HEK293 (cell line): Measurements from ENCODE around the gene AAK1.

Experiments
- ELK4 ChIP-seq: IDR thresholded peaks from 2 replicates; pipeline ENCODE4 v1.6.1; 2011; ENCODE audit warnings: mild to moderate bottlenecking, low read depth, low read length, borderline replicate concordance
- FEZF1 ChIP-seq: fragments of 450-650 bp; formaldehyde crosslinking; IDR thresholded peaks from 2 replicates; pipeline ENCODE4 v1.5.1; 2016; ENCODE audit warnings: missing biosample characterization, missing genetic modification characterization
- GFI1B ChIP-seq: fragments of 450-650 bp; formaldehyde crosslinking; IDR thresholded peaks from 2 replicates; pipeline ENCODE4 v1.5.1; 2016; ENCODE audit warnings: missing biosample characterization, missing genetic modification characterization
- GLI4 ChIP-seq: fragments of 450-650 bp; formaldehyde crosslinking; IDR thresholded peaks from 2 replicates; pipeline ENCODE4 v1.5.1; 2016; ENCODE audit warnings: missing biosample characterization, missing genetic modification characterization
- KLF16 ChIP-seq: fragments of 450-650 bp; formaldehyde crosslinking; IDR thresholded peaks from 2 replicates; pipeline ENCODE4 v1.5.1; 2017; ENCODE audit warnings: missing biosample characterization, missing genetic modification characterization
- PATZ1 ChIP-seq: fragments of 450-650 bp; formaldehyde crosslinking; IDR thresholded peaks from 2 replicates; pipeline ENCODE4 v1.5.1; 2016; ENCODE audit warnings: missing biosample characterization, missing genetic modification characterization
- SALL2 ChIP-seq: fragments of 450-650 bp; formaldehyde crosslinking; IDR thresholded peaks from 2 replicates; pipeline ENCODE4 v1.5.0; 2017; ENCODE audit warnings: missing biosample characterization, mild to moderate bottlenecking, missing genetic modification characterization, borderline replicate concordance
- SETDB1 ChIP-seq: IDR thresholded peaks from one replicate; pipeline ENCODE4 v1.6.1; 2017; ENCODE audit warnings: mild to moderate bottlenecking, low read length, moderate library complexity, mixed read lengths; ENCODE audit not compliant: insufficient read length
- WT1 ChIP-seq: fragments of 450-650 bp; formaldehyde crosslinking; IDR thresholded peaks from 2 replicates; pipeline ENCODE4 v1.5.1; 2016; ENCODE audit warnings: missing biosample characterization, missing genetic modification characterization
- ZNF132 ChIP-seq: fragments of 450-650 bp; formaldehyde crosslinking; IDR thresholded peaks from 2 replicates; pipeline ENCODE4 v1.5.1; 2017; ENCODE audit warnings: missing biosample characterization, missing genetic modification characterization, borderline replicate concordance
- ZNF16 ChIP-seq: fragments of 450-650 bp; formaldehyde crosslinking; IDR thresholded peaks from 2 replicates; pipeline ENCODE4 v1.5.1; 2016; ENCODE audit warnings: low read depth, missing biosample characterization, missing genetic modification characterization
- ZNF174 ChIP-seq: fragments of 450-650 bp; formaldehyde crosslinking; IDR thresholded peaks from 2 replicates; pipeline ENCODE4 v1.5.0; 2017; ENCODE audit warnings: missing biosample characterization, mild to moderate bottlenecking, missing genetic modification characterization
- ZNF202 ChIP-seq: fragments of 450-650 bp; formaldehyde crosslinking; IDR thresholded peaks from 2 replicates; pipeline ENCODE4 v1.5.1; 2016; ENCODE audit warnings: missing biosample characterization, missing genetic modification characterization, borderline replicate concordance
- ZNF335 ChIP-seq: fragments of 450-650 bp; formaldehyde crosslinking; conservative IDR thresholded peaks from 2 replicates; pipeline ENCODE4 v1.5.1; 2016; ENCODE audit warnings: missing biosample characterization, missing genetic modification characterization
- ZNF362 ChIP-seq: fragments of 450-650 bp; formaldehyde crosslinking; IDR thresholded peaks from 2 replicates; pipeline ENCODE4 v1.5.1; 2016; ENCODE audit warnings: missing biosample characterization, missing genetic modification characterization
- ZNF433 ChIP-seq: fragments of 450-650 bp; formaldehyde crosslinking; IDR thresholded peaks from 2 replicates; pipeline ENCODE4 v1.5.1; 2016; ENCODE audit warnings: missing biosample characterization, missing genetic modification characterization, low read depth
- ZNF48 ChIP-seq: fragments of 450-650 bp; formaldehyde crosslinking; IDR thresholded peaks from 2 replicates; pipeline ENCODE4 v1.5.1; 2016; ENCODE audit warnings: missing biosample characterization, missing genetic modification characterization
- ZNF510 ChIP-seq: fragments of 450-650 bp; formaldehyde crosslinking; IDR thresholded peaks from 2 replicates; pipeline ENCODE4 v1.5.1; 2018; ENCODE audit warnings: mild to moderate bottlenecking, missing genetic modification characterization, missing biosample characterization; ENCODE audit not compliant: insufficient replicate concordance
- ZNF513 ChIP-seq: fragments of 450-650 bp; IDR thresholded peaks from 2 replicates; pipeline ENCODE4 v1.5.1; 2018; ENCODE audit warnings: missing biosample characterization, missing genetic modification characterization
- ZNF514 ChIP-seq: fragments of 450-650 bp; formaldehyde crosslinking; IDR thresholded peaks from 2 replicates; pipeline ENCODE4 v1.5.1; 2016; ENCODE audit warnings: missing biosample characterization, missing genetic modification characterization
- ZNF558 ChIP-seq: fragments of 450-650 bp; formaldehyde crosslinking; IDR thresholded peaks from 2 replicates; pipeline ENCODE4 v1.5.1; 2016; ENCODE audit warnings: missing biosample characterization, missing genetic modification characterization
- ZNF561 ChIP-seq: fragments of 450-650 bp; IDR thresholded peaks from 2 replicates; pipeline ENCODE4 v1.5.1; 2018; ENCODE audit warnings: missing biosample characterization, missing genetic modification characterization, borderline replicate concordance
- ZNF571 ChIP-seq: fragments of 450-650 bp; formaldehyde crosslinking; IDR thresholded peaks from 2 replicates; pipeline ENCODE4 v1.5.0; 2017; ENCODE audit warnings: missing biosample characterization, missing genetic modification characterization
- ZNF600 ChIP-seq: fragments of 450-650 bp; formaldehyde crosslinking; IDR thresholded peaks from 2 replicates; pipeline ENCODE4 v1.5.1; 2016; ENCODE audit warnings: missing biosample characterization, missing genetic modification characterization
- ZNF645 ChIP-seq: fragments of 450-650 bp; formaldehyde crosslinking; IDR thresholded peaks from 2 replicates; pipeline ENCODE4; 2016; ENCODE audit warnings: missing biosample characterization, missing genetic modification characterization
- ZNF677 ChIP-seq: fragments of 450-650 bp; IDR thresholded peaks from 2 replicates; pipeline ENCODE4 v1.5.0; 2018; ENCODE audit warnings: missing biosample characterization, mild to moderate bottlenecking, missing genetic modification characterization, moderate library complexity
- ZNF692 ChIP-seq: fragments of 450-650 bp; formaldehyde crosslinking; IDR thresholded peaks from 2 replicates; pipeline ENCODE4 v1.5.1; 2016; ENCODE audit warnings: missing biosample characterization, missing genetic modification characterization
- ZSCAN16 ChIP-seq: fragments of 450-650 bp; formaldehyde crosslinking; IDR thresholded peaks from 2 replicates; pipeline ENCODE4 v1.5.1; 2016; ENCODE audit warnings: missing biosample characterization, missing genetic modification characterization
- ZSCAN4 ChIP-seq: fragments of 450-650 bp; formaldehyde crosslinking; IDR thresholded peaks from 2 replicates; pipeline ENCODE4 v1.5.1; 2017; ENCODE audit warnings: missing biosample characterization, missing genetic modification characterization

AAK1 gene

GRCh38 chr2:69643602-69644505 is at the start of gene AAK1 (continued):
- TF ChIP-seq ZNF174 (tag by site-specific recombination) (no peak), ZNF561 (tag by site-specific recombination) (peak; percentile 65; the same call in 1 of the 2 replicates), ZNF558 (no peak), ZNF202 (tag by site-specific recombination) (no peak), GFI1B (tag by site-specific recombination) (no peak), ZNF16 (no peak), ZNF433 (tag by site-specific recombination) (no peak), GLI4 (tag by site-specific recombination) (no peak), SALL2 (tag by site-specific recombination) (no peak), ZNF513 (tag by site-specific recombination) (no peak), ELK4 (no peak; the same call in 1 of the 2 replicates), ZNF514 (tag by site-specific recombination) (no peak), SETDB1 (no peak), ZSCAN16 (tag by site-specific recombination) (no peak), KLF16 (tag by site-specific recombination) (peak; percentile 87; the same call in 1 of the 2 replicates), ZNF692 (tag by site-specific recombination) (no peak), ZNF600 (tag by site-specific recombination) (no peak), ZNF645 (tag by site-specific recombination) (no peak), ZNF510 (tag by site-specific recombination) (no peak), ZNF571 (no peak), ZNF362 (tag by site-specific recombination) (no peak), PATZ1 (tag by site-specific recombination) (peak; percentile 55; the same call in 1 of the 2 replicates), ZNF48 (tag by site-specific recombination) (no peak), ZNF335 (tag by site-specific recombination) (peak; percentile 94), WT1 (tag by site-specific recombination) (no peak), ZNF677 (tag by site-specific recombination) (no peak), ZSCAN4 (tag by site-specific recombination) (no peak), ZNF132 (tag by site-specific recombination) (no peak), FEZF1 (tag by site-specific recombination) (no peak)
